Adrenal gland (tissue), 5 donors: Measurements from ENCODE around the gene AFF1.

ENCODE experiments used
- CTCF ChIP-seq, 6 experiments: fragments of 450-650 bp in 4 of 6; fragments of 200-600 bp in 2 of 6; sonication (generic) in 1 of 6; IDR thresholded peaks; 1 replicate in 5 of 6; 2 replicates in 1 of 6; pipeline versions ENCODE4 v1.5.1 to v1.8.0; 2016 to 2021; ENCODE audit warnings: antibody characterized with exemption in 6 of 6, mild to moderate bottlenecking in 2 of 6, moderate library complexity in 1 of 6
- POLR2A ChIP-seq, 2 donors: fragments of 450-650 bp; IDR thresholded peaks; one replicate each; pipeline ENCODE4 v1.6.1; 2017; ENCODE audit warnings: antibody characterized with exemption in 2 of 2, mild to moderate bottlenecking in 2 of 2, moderate library complexity in 1 of 2
- donor health status: DM: no; HTN: no; CAD: no.

- TF ChIP-seq CTCF (IDR thresholded peaks at IDR 0.05) (no peak), POLR2A (IDR thresholded peaks at IDR 0.05) (no peak)
These were observed 175.1 kb downstream of the AFF1 start for GRCh38 chr4:87109945-87110344.
